ENCODE results near the gene RASSF1. TPM values are rescaled to one million over a fixed set of nuclear protein-coding genes. Genes with fewer than 3 reads are reported as not detected.
"Not testable (repeated sequence)": the region's sequence is repeated elsewhere in the genome, so short reads cannot be mapped to it uniquely, and the experiment has no call there.

The RASSF1 gene
- total RNA-seq, 1 donor from 2014 or later, result 28.8 TPM

DNA sequence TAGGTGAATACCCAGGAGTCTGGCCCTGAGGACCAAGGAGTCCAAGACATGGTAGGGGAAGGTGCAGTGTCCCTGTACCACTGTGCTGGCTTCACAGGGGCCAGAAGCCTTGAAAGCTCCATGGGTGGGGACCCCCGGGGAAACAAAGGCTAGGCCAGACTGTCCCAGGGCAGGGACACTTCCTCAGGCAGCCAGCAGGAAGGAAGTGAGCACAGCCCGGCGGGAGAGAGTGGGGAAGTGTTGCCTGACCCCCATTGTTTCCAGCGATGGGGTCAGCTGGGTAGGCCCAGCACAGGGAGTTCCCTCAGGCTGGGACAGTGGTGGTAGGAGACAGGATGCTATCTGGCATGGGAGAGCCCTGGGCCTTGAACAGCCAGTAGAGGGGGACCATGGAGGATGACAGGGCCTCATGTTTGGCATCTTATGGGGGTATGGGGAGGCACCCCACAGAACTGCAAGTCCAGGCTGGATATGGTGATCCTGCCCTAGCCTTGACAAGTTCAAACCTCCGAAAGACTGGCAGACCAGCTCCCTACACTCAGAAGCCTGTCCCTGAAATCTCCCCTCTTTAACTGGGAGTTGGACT, 16.9 kb downstream of the RASSF1 start:
- DNase-seq, result peak; percentile 92

DNA sequence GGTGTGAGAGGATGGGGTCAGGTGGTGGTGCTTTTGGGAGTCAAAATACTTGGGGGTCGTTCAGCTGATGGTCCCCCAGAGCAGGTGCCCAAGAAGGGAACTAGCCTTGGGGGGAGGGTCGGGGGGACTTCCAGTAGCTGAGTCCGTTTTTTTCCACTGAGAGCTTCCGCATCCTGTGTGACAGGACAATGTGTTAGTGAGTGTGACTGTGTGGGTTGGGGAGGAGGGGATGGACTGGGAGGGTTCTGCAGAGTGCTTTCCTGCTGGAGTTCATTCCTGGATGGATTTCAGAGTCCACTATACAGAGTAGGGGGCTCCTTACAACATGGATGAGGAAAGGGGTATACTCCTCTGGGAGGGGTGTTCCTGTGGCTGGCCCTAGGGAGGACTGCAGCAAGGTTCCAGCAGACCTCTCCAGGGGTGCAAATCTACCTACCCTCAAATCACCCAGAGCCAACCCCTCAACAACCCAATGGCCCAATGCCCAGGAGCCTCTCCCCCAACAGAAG, 17.5 kb downstream of the RASSF1 start:
- peak; percentile 88 for DNase-seq

DNA sequence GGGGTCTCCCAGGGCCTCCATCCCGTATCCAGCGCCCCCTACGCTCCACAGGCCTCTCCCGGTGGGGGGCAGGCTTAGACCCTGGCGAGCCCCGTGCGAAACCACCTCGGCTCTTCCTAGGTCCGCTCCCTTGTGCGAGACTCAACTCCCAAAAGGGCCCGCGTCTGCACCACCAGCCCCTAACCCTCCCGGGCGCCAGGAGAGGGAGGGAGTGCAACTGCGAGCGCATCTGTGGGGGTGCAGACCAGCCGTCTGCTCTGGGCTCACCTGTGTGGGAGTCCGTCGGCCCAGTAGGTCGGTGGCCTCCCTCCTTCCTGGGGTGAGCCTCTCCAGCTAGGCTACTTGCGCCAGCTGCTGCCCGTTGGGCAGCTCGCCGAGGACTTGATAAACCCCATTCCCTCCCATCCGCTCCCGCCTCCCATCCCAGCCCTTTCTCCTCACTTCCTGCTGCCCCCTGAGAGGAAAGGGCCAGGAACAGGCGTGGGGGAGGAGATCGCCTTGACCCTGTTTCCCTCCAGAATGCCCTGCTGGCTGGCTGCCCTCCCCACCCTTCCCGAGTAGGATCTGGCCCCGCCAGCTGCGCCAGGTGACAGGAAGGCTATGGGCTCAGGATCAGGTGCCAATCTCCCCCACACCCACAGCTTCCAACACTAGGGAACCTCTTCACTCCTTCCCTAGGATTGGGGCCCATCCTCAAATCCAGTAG, 18.1 kb downstream of the RASSF1 start, which contains the start of gene HYAL2:
Gene HYAL2 (minus strand): TSS at position 360 of the 706 bp plus-strand sequence. CDS start 2,256 bp downstream, outside the sequence.
- DNase-seq, result peak; percentile 80

DNA sequence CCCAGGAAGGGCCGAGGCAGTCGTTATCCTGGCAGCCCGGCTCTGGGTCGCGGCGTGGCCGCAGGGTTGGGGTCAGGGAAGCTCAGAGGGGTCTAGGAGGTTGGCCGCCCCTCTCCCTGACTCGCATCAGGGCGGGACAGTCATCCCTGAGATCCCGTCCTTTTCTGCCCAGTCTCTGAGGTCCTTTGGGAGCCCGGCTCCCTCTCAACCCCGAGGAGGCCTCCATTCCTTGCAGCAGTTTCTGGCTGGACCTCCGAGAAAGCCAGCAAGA, 18.6 kb downstream of the RASSF1 start:
- no peak for DNase-seq

DNA sequence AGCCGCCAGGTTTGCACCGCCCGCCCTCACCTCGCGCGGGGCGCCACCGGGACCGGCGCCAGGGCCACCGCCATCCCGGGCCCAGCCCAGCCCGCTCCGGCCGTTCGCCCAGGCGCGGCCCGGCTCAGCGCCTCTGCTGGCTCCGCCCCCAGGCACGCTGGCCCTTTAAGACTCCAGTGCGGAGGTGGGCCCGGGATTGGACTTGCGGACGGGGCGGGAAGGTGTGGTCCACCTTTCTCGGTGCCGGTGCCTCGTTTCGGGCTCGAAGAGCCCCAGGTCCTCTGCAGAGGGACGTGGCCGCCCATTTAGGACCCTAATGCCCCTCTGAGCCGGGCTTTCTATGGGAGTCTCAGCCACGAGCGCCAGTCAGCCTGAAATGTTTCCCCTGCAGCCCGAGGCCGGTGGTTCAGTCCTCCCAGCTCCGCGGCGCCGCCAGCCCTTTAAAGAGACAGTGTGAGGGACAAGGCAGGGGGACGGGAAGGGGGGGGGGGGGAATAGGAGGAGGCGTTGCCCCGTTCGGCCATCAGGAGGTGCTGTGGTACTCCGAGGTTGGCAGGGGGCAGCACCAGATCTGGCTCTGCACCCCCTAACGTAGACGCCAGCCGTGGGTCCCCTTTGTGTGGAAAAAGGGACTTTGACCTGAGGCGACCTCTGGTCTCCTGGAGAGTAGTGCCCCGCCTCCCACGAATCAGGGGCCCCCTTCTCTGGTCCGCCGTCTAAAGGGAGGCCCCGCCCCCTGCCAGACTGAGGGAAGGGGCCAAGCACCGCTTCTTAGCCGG, 19.1 kb downstream of the RASSF1 start:
- peak; percentile 90 for DNase-seq

- DNase-seq, result peak; percentile 75
These were observed 19.7 kb downstream of the RASSF1 start for GRCh38 chr3:50320853-50321335.

DNA sequence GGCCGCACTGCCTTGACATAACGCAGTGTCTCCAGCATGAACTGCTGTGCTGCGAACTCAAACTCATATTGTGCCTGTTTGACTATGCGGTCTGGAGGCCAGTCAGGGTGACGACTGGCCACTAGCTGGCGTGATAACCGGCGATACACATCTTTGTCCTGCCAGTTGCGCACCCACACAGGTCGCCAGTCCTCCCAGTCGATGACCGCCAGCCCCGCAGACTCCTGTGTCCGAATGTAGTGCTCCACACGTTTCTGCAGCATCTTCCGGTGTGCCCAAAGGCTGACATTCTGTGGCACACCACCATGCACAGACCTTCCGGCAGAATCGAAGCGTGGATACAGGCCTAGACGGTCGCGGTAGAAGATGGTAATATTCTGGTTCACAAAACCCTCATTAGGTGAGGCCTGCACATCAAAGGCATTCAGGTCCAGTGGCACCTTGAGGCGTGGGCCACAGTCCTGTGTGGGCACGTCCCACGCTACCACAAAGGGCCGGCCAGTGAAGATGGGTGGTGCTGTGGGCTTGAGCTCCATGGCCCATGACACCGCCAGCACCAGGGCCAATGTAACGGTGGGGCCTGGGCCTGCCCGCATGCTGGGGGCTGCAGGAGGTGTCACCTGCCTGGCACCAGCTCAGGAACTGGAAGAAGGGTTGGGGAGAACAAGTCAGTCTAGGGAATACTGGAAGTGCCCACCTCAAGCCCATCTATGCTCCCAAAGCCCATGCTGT, 20.6 kb downstream of the RASSF1 start:
- DNase-seq, result peak; percentile 60

DNA sequence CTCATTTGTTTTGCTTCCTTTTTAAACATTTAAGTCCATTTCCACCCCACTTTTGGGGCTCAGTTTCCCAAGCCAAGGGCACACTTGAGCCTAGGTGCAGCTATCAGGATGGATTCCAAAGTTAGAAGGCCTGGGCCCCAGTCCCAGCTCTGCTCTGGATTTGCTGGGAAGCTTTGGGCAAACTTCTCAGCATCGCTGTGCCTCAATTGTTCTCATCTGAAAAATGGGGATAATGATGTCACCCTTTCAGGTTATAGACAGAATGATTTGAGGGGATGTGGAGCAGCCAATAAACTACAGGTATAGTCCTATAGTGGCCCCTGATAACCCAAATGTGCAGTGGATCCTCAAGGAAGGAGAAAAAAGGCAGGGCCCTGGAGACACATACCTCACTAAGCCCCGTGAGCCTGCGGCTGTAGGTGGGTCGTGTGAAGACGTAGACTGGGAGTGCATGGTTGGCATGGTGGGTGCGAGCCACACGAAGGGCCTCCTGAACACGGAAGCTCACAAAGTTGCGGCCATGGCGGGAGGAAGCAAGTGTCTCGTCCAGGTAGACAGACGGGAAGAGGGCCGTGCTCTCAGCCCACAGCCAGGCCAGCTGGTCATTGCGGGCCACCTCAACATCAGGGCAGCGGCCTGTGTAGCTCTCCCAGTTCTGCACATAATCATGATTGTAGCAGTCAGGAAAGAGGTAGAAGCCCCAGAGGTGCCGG, 21.3 kb downstream of the RASSF1 start:
- no peak for DNase-seq

- no peak for DNase-seq
These were observed 22.0 kb downstream of the RASSF1 start for GRCh38 chr3:50318615-50319014.

DNA sequence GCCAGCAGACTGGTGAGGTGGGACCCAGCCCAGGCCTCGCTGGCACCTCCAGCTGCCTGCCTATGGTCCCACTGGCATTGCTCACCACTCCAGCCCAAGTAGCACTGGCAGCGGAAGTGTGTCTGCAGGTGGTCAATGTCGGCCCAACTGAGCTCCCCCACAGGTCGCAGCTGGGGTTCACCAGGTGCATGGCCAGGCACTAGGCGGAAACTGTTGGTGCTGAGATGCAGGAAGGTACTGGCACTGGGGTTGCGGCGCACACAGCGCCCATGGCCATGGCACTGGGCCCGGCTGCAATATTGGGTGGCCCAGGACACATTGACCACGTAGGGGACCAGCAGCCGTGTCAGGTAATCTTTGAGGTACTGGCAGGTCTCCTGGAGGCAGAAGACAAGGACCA, 22.5 kb downstream of the RASSF1 start:
- no peak for DNase-seq

GRCh38 chr3:50317300-50317699, 23.3 kb downstream of the RASSF1 start:
- peak; percentile 24 for DNase-seq

- peak; percentile 75 for DNase-seq
These were observed 23.9 kb downstream of the RASSF1 start for GRCh38 chr3:50316657-50317242.

DNA sequence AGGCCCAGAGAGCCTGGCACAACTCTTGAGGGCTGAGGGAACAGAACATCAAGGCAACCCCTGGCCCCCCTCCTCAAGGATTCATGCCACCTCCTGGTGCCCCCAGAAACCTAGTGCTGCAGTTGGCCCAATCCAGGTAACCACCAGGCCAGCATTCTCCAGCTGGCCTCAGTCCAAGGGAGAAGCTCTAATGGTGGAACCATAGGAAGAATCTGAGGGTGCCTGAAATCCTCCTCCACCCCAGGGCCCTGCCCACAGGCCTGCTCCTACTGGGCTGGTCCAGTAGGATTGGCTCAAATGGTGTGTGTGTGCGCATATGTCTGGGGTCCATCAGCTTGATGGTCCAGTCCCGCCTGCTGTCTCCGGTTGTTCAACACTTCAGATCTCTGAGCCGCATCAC, 25.8 kb downstream of the RASSF1 start:
- no peak for DNase-seq

GRCh38 chr3:50314342-50314741, 26.3 kb downstream of the RASSF1 start:
- DNase-seq, result no peak

- DNase-seq, result not testable (repeated sequence)
These were observed 28.6 kb downstream of the RASSF1 start for GRCh38 chr3:50312041-50312440.

DNA sequence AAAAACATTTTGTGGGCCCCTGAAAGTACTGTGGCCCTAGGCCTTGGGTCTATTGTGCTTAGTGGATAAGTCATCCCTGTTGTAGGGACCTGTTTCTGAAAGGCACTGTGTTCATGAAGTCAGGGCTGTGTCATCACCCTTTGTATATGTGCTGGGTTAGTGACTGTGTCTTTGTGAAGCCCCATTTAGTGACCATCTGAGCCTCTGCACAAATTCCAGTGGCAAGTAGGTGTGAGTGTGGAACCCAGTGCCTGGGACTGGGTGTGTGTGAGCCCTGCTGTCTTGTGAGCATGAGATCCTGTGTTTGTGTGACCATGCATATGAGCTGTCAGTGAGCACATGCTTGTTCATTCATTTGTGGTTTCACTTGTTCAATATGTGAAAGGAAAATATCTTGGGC, 36.0 kb downstream of the RASSF1 start:
- no peak for DNase-seq

- peak; percentile 58 for DNase-seq
These were observed 37.4 kb downstream of the RASSF1 start, which contains the start of gene HYAL1 for GRCh38 chr3:50303013-50303815. Gene HYAL1 (minus strand): TSS chr3:50303574. CDS start chr3:50302956, 618 bp downstream.

DNA sequence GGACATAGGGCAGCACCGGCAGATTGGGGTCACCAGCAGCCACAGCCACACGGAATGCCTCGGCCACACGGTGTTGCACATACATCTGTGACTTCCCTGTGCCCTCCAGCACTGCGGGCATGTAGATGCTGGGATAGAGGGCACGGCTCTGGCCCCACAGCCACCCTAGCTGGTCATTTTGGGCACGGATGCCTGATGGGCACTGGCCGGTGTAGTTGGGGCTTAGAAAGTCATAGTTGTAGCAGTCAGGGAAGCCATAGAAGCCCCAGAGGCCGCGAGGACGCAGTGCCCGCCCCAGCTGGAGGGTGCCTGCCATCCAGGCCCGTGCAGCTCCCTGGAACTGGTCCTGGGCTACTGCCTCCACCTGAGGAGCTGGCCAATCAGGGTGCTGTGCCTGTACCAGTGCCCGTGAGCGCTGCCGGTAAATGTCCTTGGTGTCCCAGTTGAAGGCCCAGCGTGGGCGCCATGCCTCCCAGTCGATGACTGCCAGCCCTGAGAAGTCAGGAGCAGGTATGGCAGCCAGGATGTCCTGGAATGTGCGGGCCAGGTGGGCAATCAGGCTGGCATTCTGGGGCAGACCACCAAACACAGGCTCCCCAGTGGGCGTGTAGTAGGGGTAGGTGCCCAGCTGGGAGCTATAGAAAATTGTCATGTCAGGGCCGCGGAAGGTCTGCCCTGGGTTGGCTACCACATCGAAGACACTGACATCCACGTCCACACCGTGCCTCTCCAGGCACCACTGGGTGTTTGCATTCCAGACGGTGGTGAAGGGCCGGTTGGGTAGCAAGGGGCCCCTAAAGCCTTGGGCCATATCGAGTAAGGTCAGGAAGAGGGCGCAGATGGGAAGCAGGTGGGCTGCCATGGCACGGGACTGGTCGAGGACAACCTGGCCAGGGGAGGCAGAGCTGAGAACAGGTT, 38.3 kb downstream of the RASSF1 start:
- no peak for DNase-seq

DNA sequence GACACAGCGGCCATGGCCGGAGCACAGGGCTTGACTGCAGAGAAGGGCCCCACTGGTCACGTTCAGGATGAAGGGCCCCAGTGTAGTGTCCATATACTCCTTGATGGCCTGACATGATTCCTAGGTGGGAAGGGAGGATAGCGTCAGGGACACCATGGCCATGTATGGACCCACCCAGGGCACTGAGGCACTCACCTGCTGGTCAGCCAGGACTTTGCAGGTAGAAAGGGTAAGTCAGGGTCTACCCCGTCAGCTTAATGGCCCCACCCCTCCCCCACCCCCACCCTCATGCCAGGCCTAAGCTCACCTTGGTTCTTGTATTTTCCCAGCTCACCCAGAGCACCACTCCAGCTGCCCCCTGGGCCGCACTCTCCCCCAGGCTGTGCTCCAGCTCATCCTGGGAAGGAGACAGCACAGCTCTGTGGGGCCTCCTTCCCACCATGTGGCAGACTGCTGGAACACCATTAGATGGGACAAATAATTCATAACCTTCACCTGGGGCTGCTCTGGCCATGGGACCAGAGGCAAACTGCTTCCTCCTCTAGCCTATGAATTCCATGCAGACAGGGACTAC, 39.9 kb downstream of the RASSF1 start:
- no peak for DNase-seq

Measured in dermis blood vessel endothelial cell (primary cell).